ENCODE results near the gene CDH13.

Gene CDH13

DNA sequence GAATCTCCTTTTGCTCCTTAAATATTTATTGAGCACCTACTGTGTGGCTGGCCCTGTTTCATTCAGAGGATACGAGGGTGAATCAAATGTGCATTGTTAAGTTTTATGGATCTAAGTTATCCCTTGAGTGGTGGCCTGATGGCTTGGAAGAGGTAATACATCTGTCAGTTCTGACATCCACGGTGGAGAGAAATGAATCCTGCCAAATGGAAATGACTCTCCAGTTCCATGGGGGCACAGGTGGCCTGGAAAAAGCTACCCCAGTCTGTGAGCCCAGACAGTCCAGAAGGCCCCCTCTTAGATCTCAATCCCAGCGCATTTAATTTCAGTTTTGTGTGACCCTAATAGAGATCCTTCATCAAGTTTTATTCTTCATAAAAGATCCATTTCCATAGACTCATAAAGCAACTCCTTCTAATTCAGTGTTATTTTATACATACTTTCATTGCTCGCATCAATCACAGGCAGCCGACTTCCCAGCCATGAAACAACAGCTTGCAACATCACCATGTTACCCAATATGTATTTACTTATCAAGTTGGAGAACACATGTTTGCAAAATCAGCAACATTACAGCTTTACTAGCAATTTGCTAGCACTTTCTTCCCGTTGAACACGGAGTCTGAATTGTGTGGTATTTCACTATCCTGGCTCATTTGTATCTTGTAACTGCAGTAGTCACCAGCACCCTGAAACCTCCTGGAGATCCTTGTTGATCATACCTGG, 846.2 kb downstream of the CDH13 start:
- Histone ChIP-seq H3K36me3 (ENCODE audit: insufficient read depth, low read length) (no peaks in the 10 kb centered on the region), H3K9ac (ENCODE audit: low read depth, low read length) (no peak overlapping the region), H3K4me2 (ENCODE audit: low read length) (no peak overlapping the region), H3K4me3 (ENCODE audit: low read length) (no peak overlapping the region), H3K9me3 (replicated peaks; ENCODE audit: low read length) (no peaks in the 10 kb centered on the region), H3K4me1 (ENCODE audit: control insufficient read depth, insufficient read depth, low read length) (peaks cover 6% of the 10 kb centered on the region), H3K27me3 (ENCODE audit: control insufficient read depth, insufficient read depth, low read length) (no peaks in the 10 kb centered on the region)

DNA sequence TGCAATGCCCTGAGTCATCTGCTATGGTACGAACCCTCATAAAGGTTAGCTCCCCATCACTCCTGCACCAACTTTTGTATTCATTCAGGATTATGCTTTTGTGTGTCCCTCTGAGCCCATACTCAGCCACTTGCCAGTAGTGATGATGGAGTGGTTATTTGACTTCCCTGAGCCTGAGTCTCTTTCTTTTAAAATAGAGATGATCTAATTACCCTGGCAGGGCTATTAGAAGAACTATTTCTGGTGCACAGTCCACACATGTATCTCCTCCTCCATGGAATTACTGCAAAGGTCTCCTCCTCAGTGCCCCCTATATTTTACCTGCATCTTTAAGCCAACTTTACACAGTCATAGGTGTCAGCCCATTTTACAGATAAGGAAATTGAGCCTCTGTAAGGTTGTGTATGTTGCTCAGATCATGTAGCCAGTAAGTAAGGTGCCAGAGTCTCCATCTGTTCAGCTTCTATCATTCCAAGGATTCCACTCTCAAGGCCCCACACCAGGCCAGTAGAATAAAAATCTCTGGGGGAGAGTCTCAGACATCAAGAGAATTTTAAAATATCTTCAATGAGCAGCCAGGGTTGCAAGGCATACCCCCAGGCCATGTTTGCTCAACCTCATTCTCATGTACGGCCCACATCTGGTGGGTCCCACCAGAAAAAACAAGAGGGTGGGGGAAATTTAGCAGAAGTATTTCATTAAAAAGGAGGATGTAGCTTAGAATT, 847.3 kb downstream of the CDH13 start:
- no peaks in the 10 kb centered on the region for H3K27me3 ChIP-seq (ENCODE audit: control insufficient read depth, insufficient read depth, low read length)
- no peak overlapping the region for H3K4me3 ChIP-seq (ENCODE audit: low read length)
- H3K9ac ChIP-seq (ENCODE audit: low read depth, low read length): no peak overlapping the region
- H3K9me3 ChIP-seq (replicated peaks; ENCODE audit: low read length): no peaks in the 10 kb centered on the region
- no peak overlapping the region for H3K4me2 ChIP-seq (ENCODE audit: low read length)
- H3K36me3 ChIP-seq (ENCODE audit: insufficient read depth, low read length): no peaks in the 10 kb centered on the region
- peaks cover 6% of the 10 kb centered on the region for H3K4me1 ChIP-seq (ENCODE audit: control insufficient read depth, insufficient read depth, low read length)

DNA sequence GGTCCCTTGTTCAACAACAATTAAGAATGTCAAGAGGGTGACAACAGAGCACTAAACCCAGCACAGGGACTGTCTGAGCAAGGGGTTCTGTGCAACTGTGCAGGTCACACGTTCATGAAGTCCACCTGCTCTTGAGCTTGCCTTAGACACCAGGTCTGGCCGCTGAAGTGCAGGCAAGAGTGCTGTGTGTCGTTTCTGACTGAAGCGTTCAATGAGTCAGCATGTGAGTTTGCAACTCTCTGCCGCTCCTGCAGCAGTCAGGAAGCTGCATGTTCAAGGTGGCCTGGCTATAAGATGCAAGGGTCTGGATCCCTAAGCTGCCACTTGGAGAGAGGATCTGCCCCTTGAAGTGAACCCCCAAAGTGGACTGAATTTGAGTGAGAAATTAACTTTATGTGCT, 848.3 kb downstream of the CDH13 start:
- no peaks in the 10 kb centered on the region for H3K9me3 ChIP-seq (replicated peaks; ENCODE audit: low read length)

DNA sequence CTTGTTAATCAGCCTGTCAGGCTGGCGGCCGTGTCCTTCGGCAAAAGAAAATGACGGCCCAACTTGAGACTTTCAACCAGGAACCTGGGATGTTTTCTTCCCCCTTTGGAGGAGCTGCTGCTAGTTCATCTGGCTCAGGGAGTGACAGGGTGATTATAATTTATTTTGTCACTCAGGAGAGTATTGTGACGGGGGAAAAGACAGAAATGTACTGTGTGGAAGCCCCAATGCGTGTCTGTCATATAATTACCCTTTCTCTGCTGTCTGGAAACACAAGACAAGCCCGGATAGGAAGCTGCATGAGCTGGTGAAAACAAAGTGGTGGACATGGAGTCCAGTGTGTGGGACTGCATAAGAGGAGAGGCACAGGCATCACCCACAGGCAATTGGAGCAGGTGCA, 854.8 kb downstream of the CDH13 start:
- Histone ChIP-seq H3K27me3 (ENCODE audit: control insufficient read depth, insufficient read depth, low read length) (no peaks in the 10 kb centered on the region), H3K4me2 (ENCODE audit: low read length) (no peak overlapping the region), H3K4me1 (ENCODE audit: control insufficient read depth, insufficient read depth, low read length) (no peaks in the 10 kb centered on the region), H3K36me3 (ENCODE audit: insufficient read depth, low read length) (no peaks in the 10 kb centered on the region), H3K9me3 (replicated peaks; ENCODE audit: low read length) (no peaks in the 10 kb centered on the region), H3K9ac (ENCODE audit: low read depth, low read length) (no peak overlapping the region), H3K4me3 (ENCODE audit: low read length) (no peak overlapping the region)

More for the DNA sequence above, 848.3 kb downstream of the CDH13 start:
- no peak overlapping the region for H3K9ac ChIP-seq (ENCODE audit: low read depth, low read length)
- H3K4me3 ChIP-seq (ENCODE audit: low read length): no peak overlapping the region
- H3K27me3 ChIP-seq (ENCODE audit: control insufficient read depth, insufficient read depth, low read length): no peaks in the 10 kb centered on the region
- peaks cover 5% of the 10 kb centered on the region for H3K4me1 ChIP-seq (ENCODE audit: control insufficient read depth, insufficient read depth, low read length)
- H3K4me2 ChIP-seq (ENCODE audit: low read length): no peak overlapping the region
- H3K36me3 ChIP-seq (ENCODE audit: insufficient read depth, low read length): no peaks in the 10 kb centered on the region

DNA sequence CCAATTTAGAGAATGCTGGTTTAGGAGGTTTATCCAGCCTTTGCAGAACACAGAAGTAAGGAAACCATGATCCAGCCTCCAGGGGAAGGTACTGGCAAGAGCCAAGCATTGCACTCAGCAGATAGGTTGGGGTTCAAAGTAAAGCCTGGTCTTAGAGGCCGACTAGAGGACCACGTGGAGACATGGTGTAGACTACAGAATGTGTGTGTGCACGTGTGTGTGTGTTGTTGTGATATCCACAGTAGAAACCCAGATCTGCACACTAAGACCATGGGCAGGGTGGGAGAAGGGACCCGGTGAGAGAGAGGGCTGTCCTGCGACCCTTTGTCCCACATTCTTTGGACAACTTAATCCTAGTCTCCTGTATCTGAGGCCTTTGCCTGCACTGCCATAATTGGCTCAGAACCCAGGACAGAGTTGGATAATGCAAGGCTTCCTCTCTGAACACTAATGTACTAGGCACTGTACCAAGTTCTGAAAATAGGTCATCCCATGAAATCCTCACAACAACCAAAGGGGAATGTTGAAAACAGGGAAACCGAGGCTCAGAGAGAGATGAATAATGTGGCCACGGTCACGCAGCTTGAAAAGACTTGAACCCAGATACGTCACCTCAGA, 855.9 kb downstream of the CDH13 start:
- Histone ChIP-seq H3K4me1 (ENCODE audit: control insufficient read depth, insufficient read depth, low read length) (no peaks in the 10 kb centered on the region), H3K36me3 (ENCODE audit: insufficient read depth, low read length) (no peaks in the 10 kb centered on the region), H3K9me3 (replicated peaks; ENCODE audit: low read length) (no peaks in the 10 kb centered on the region), H3K9ac (ENCODE audit: low read depth, low read length) (no peak overlapping the region), H3K27me3 (ENCODE audit: control insufficient read depth, insufficient read depth, low read length) (no peaks in the 10 kb centered on the region), H3K4me2 (ENCODE audit: low read length) (no peak overlapping the region), H3K4me3 (ENCODE audit: low read length) (no peak overlapping the region)

DNA sequence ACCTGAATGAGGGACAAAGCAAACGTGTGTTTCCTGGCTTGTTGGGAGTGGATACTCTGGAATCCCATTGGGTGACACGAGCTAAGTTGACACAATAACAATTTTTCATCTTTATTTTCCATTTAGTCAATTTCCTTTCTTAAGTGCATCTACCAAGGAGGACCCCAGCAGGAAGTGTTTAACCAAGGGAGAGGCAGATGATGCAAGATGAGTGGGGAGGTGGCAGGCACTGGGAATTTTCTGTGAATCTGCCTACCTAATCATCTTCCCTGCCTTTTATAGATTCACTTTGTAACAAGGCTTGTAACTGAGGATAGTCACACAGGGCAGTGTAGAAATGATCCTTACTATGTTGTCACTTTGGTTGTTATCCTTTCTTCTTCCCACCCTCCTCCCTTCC, 863.3 kb downstream of the CDH13 start:
- Histone ChIP-seq H3K4me1 (ENCODE audit: control insufficient read depth, insufficient read depth, low read length) (no peaks in the 10 kb centered on the region), H3K4me3 (ENCODE audit: low read length) (no peak overlapping the region), H3K27me3 (ENCODE audit: control insufficient read depth, insufficient read depth, low read length) (no peaks in the 10 kb centered on the region), H3K9me3 (replicated peaks; ENCODE audit: low read length) (no peaks in the 10 kb centered on the region), H3K9ac (ENCODE audit: low read depth, low read length) (no peak overlapping the region), H3K36me3 (ENCODE audit: insufficient read depth, low read length) (no peaks in the 10 kb centered on the region), H3K4me2 (ENCODE audit: low read length) (no peak overlapping the region)

DNA sequence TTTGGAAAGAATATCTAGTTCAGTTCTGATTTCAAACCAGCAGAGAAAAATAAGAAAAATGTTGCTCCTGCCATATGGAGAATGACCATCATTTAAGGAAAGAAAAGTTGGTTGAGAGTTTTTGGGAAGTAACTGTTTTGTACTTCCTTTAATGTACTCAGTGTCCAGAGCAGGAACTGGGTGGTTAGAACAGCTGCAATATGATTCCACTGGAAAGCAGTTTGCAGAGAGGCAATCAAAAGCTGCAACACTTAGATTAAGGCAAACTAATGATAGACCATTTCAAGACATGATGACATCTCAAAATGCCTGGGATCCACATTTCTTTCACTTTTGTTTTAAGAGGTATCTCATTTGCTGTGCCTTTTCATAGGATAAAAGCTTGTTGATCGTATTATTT, 867.7 kb downstream of the CDH13 start:
- H3K9ac ChIP-seq (ENCODE audit: low read depth, low read length): no peak overlapping the region
- no peak overlapping the region for H3K4me2 ChIP-seq (ENCODE audit: low read length)
- no peaks in the 10 kb centered on the region for H3K9me3 ChIP-seq (replicated peaks; ENCODE audit: low read length)
- H3K4me1 ChIP-seq (ENCODE audit: control insufficient read depth, insufficient read depth, low read length): no peaks in the 10 kb centered on the region
- H3K36me3 ChIP-seq (ENCODE audit: insufficient read depth, low read length): no peaks in the 10 kb centered on the region
- no peak overlapping the region for H3K4me3 ChIP-seq (ENCODE audit: low read length)
- H3K27me3 ChIP-seq (ENCODE audit: control insufficient read depth, insufficient read depth, low read length): no peaks in the 10 kb centered on the region

DNA sequence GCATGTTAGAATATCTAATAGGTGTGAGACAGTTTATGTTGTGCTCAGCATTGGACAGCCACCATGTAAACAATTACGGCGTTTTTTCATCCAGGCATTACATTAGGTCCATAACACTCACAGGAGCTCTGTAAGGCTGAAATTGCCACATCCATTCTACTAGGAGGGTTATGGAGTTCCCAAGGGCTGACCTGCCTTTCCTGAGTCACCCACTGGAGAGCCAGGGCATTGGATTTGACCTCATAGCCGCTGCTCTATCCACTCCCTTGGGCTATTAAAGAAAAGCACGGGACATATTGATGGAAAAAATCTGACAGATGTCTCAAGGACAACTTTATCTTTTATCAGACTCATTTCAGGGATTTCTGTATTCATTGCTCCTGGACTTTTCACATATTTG, 874.7 kb downstream of the CDH13 start:
- no peaks in the 10 kb centered on the region for H3K4me1 ChIP-seq (ENCODE audit: control insufficient read depth, insufficient read depth, low read length)
- no peaks in the 10 kb centered on the region for H3K36me3 ChIP-seq (ENCODE audit: insufficient read depth, low read length)
- no peaks in the 10 kb centered on the region for H3K27me3 ChIP-seq (ENCODE audit: control insufficient read depth, insufficient read depth, low read length)
- H3K9me3 ChIP-seq (replicated peaks; ENCODE audit: low read length): no peaks in the 10 kb centered on the region
- no peak overlapping the region for H3K9ac ChIP-seq (ENCODE audit: low read depth, low read length)
- no peak overlapping the region for H3K4me3 ChIP-seq (ENCODE audit: low read length)
- no peak overlapping the region for H3K4me2 ChIP-seq (ENCODE audit: low read length)

DNA sequence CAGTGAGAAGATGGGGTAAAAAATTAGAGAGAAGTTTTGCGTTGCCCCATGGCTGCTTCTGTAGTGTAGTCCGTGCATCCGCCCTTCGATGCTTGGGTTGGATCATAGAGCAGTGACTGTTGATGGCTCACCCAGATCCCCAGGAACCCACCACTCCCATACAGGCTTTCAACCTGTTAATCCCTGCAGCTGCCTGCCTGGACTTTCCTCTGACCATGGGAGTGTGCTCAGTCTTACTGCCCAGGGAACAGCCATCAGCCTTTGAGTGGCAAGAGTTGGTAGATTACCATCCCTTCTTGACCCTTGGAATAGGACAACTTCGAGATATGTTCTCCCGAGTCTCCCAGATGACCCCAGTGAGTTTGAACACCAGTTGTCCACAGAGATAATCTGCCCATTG, 881.5 kb downstream of the CDH13 start:
- no peak overlapping the region for H3K9ac ChIP-seq (ENCODE audit: low read depth, low read length)
- H3K4me3 ChIP-seq (ENCODE audit: low read length): no peak overlapping the region
- no peak overlapping the region for H3K4me2 ChIP-seq (ENCODE audit: low read length)
- no peaks in the 10 kb centered on the region for H3K36me3 ChIP-seq (ENCODE audit: insufficient read depth, low read length)
- peaks cover 6% of the 10 kb centered on the region for H3K4me1 ChIP-seq (ENCODE audit: control insufficient read depth, insufficient read depth, low read length)
- H3K27me3 ChIP-seq (ENCODE audit: control insufficient read depth, insufficient read depth, low read length): no peaks in the 10 kb centered on the region
- no peaks in the 10 kb centered on the region for H3K9me3 ChIP-seq (replicated peaks; ENCODE audit: low read length)

DNA sequence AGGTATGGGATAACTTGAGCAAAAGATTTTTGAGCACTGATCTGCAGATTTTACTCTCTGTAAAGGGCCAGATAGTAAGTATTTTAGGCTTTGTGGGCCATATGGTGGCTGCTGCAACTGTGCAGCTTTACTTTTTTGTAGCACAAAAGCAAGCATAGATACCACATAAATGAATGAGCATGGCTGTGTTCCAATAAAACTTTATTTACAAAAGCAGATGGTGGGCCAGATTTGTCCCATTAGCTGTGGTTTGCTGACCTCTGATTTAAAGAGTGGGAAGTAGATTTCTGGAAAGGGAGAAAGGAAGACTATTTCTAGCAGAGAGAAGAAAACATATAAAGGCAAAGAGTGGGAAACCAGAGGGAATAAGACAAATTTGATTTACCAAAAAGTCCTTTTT, 882.5 kb downstream of the CDH13 start:
- H3K36me3 ChIP-seq (ENCODE audit: insufficient read depth, low read length): no peaks in the 10 kb centered on the region
- H3K9me3 ChIP-seq (replicated peaks; ENCODE audit: low read length): no peaks in the 10 kb centered on the region
- no peaks in the 10 kb centered on the region for H3K27me3 ChIP-seq (ENCODE audit: control insufficient read depth, insufficient read depth, low read length)
- H3K4me3 ChIP-seq (ENCODE audit: low read length): no peak overlapping the region
- no peak overlapping the region for H3K9ac ChIP-seq (ENCODE audit: low read depth, low read length)
- H3K4me2 ChIP-seq (ENCODE audit: low read length): no peak overlapping the region
- H3K4me1 ChIP-seq (ENCODE audit: control insufficient read depth, insufficient read depth, low read length): peaks cover 10% of the 10 kb centered on the region

DNA sequence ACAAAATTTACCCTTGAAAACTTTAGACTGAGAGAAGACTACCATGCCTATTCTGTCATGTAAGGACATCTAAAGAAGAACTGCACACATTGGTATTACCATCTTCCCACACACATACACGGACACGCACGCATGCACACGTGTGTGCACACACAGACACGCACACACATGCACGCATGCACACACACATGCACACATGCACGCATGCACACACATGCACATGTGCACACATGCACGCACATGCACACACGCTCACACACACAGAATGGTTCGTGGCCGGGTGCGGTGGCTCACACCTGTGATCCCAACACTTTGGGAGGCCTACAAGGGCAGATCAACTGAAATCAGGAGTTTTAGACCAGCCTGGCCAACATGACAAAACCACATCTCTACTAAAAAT, 884.1 kb downstream of the CDH13 start:
- Histone ChIP-seq H3K9ac (ENCODE audit: low read depth, low read length) (no peak overlapping the region), H3K4me2 (ENCODE audit: low read length) (no peak overlapping the region), H3K9me3 (replicated peaks; ENCODE audit: low read length) (no peaks in the 10 kb centered on the region), H3K4me1 (ENCODE audit: control insufficient read depth, insufficient read depth, low read length) (peaks cover 10% of the 10 kb centered on the region), H3K27me3 (ENCODE audit: control insufficient read depth, insufficient read depth, low read length) (no peaks in the 10 kb centered on the region), H3K36me3 (ENCODE audit: insufficient read depth, low read length) (no peaks in the 10 kb centered on the region), H3K4me3 (ENCODE audit: low read length) (no peak overlapping the region)

Data from skeletal muscle satellite cell (primary cell).